Epidermal melanocyte (primary cell): ENCODE measurements around the gene PDCD4.
"Not testable (repeated sequence)": the region's sequence is repeated elsewhere in the genome, so short reads cannot be mapped to it uniquely, and the experiment has no call there.

Experiments used
- DNase-seq: peaks from one replicate; pipeline ENCODE4 v3.0.0; 2011; ENCODE audit warnings: low spot score; ENCODE audit not compliant: insufficient read length

The PDCD4 gene

GRCh38 chr10:110861476-110861875 lies 10.3 kb upstream of the PDCD4 start:
- no peak for DNase-seq

- DNase-seq: no peak
Measured at GRCh38 chr10:110861930-110862649, 9.6 kb upstream of the PDCD4 start.

GRCh38 chr10:110862961-110863360 lies 8.8 kb upstream of the PDCD4 start:
- no peak for DNase-seq

GRCh38 chr10:110863361-110863760 lies 8.4 kb upstream of the PDCD4 start:
- DNase-seq: no peak

- DNase-seq: no peak
Measured at GRCh38 chr10:110863956-110864355, 7.8 kb upstream of the PDCD4 start.

- no peak for DNase-seq
Measured at GRCh38 chr10:110864662-110865140, 7.0 kb upstream of the PDCD4 start.

GRCh38 chr10:110865186-110865808 lies 6.4 kb upstream of the PDCD4 start:
- DNase-seq: no peak

GRCh38 chr10:110865809-110866482 lies 5.8 kb upstream of the PDCD4 start:
- DNase-seq: no peak

GRCh38 chr10:110867011-110867806 lies 4.5 kb upstream of the PDCD4 start:
- DNase-seq: not testable (repeated sequence)

- DNase-seq: no peak
Measured at GRCh38 chr10:110867807-110868465, 3.8 kb upstream of the PDCD4 start.

GRCh38 chr10:110868981-110869380 lies 2.7 kb upstream of the PDCD4 start:
- DNase-seq: no peak

GRCh38 chr10:110870823-110871297 lies 868 bp upstream of the PDCD4 start:
- no peak for DNase-seq

GRCh38 chr10:110872145-110872983 lies 636 bp downstream of the PDCD4 start:
- no peak for DNase-seq

- no peak for DNase-seq
Measured at GRCh38 chr10:110872984-110873923, 1.5 kb downstream of the PDCD4 start.

GRCh38 chr10:110873951-110874350 lies 2.2 kb downstream of the PDCD4 start:
- DNase-seq: no peak

- DNase-seq: no peak
Measured at GRCh38 chr10:110876000-110876399, 4.3 kb downstream of the PDCD4 start.

GRCh38 chr10:110876788-110877187 lies 5.1 kb downstream of the PDCD4 start:
- no peak for DNase-seq

- no peak for DNase-seq
Measured at GRCh38 chr10:110880012-110880411, 8.3 kb downstream of the PDCD4 start.

GRCh38 chr10:110881247-110881646 lies 9.5 kb downstream of the PDCD4 start:
- DNase-seq: no peak
